K562 (cell line): ENCODE data around the gene POMGNT1. TPM values are rescaled to one million over a fixed set of nuclear protein-coding genes. Genes with fewer than 3 reads are reported as not detected.

Experiments used
- ATAC-seq: fragments of 200-7000 bp; cut with Tn5 transposase; 3 replicates; pipeline ENCODE4 v1.9.1; 2020; ENCODE audit warnings: moderate library complexity
- BruUV-seq: library from RNA; stranded (reverse); fragments of 400-500 nt; replicated peaks from 2 replicates; lab custom pipeline; 2021; lab: Mats Ljungman, UMichigan
- CTCF ChIA-PET: fragments of 300-600 bp; formaldehyde crosslinking; extraction: SDS; loops from one replicate; lab custom pipeline; 2021; ENCODE audit warnings: low intra/inter-chr PET ratio; lab: Yijun Ruan, JAX
- POLR2A ChIA-PET: fragments of 300-600, 350-650 bp; sonication (Branson Sonifier 250); formaldehyde crosslinking; extraction: SDS; loops from one replicate; lab custom pipeline; 2021; ENCODE audit warnings: antibody characterized with exemption, inconsistent platforms; lab: Yijun Ruan, JAX
- DNase-seq, 4 experiments: peaks; one replicate each; pipeline versions ENCODE4 v3.0.0 to v3.0.0-alpha.2; 2011 to 2018; ENCODE audit warnings: low spot score in 3 of 4, mixed read lengths in 3 of 4; ENCODE audit errors: extremely low read depth in 1 of 4
- FAIRE-seq: peaks from 2 replicates; lab custom pipeline; 2011; peaks lifted over from hg19 to GRCh38; lab: Jason Lieb, UNC
- H2AFZ ChIP-seq: 2 replicates; pipeline ENCODE4 v1.6.0; 2011; ENCODE audit warnings: low read depth, low read length, control low read depth, inconsistent platforms
- H3K27ac ChIP-seq: fragments of 200-600 bp; 3 replicates; pipeline ENCODE4 v1.8.0; 2011; ENCODE audit warnings: low read depth, mild to moderate bottlenecking, control low read depth, inconsistent platforms, low read length, moderate library complexity, mixed read lengths; ENCODE audit errors: extremely low read depth
- H3K27me3 ChIP-seq, 2 experiments: fragments of 300-600 bp in 1 of 2; 2 replicates in 1 of 2; 3 replicates in 1 of 2; pipeline versions ENCODE4 v1.6.0 to v1.8.0; 2011; ENCODE audit warnings: inconsistent platforms in 2 of 2, low read length in 2 of 2, mild to moderate bottlenecking in 1 of 2, mixed read lengths in 1 of 2, moderate library complexity in 1 of 2; ENCODE audit not compliant: control insufficient read depth in 2 of 2, insufficient read depth in 2 of 2
- H3K36me3 ChIP-seq: fragments of 300-600 bp; 3 replicates; pipeline ENCODE4 v1.8.0; 2011; ENCODE audit warnings: mild to moderate bottlenecking, low read length, inconsistent platforms; ENCODE audit not compliant: control insufficient read depth, insufficient read depth
- H3K4me1 ChIP-seq, 2 experiments: fragments of 200-600 bp in 1 of 2; replicated peaks in 1 of 2; 2 replicates in 1 of 2; 3 replicates in 1 of 2; pipeline versions ENCODE4 v1.5.1 to v1.8.0; 2011; ENCODE audit warnings: inconsistent platforms in 2 of 2, low read length in 2 of 2, mild to moderate bottlenecking in 1 of 2, mixed read lengths in 1 of 2, moderate library complexity in 1 of 2; ENCODE audit not compliant: control insufficient read depth in 2 of 2, insufficient read depth in 2 of 2
- H3K4me2 ChIP-seq: 2 replicates; pipeline ENCODE4 v1.6.1; 2011; ENCODE audit warnings: low read length, control low read depth, inconsistent platforms, mixed read lengths; ENCODE audit not compliant: insufficient read depth
- H3K4me3 ChIP-seq: fragments of 200-600 bp; sonication (generic), shearing (Covaris generic); 2 replicates; pipeline ENCODE4 v1.5.1; 2016; ENCODE audit warnings: control low read depth, inconsistent platforms
- H3K79me2 ChIP-seq: fragments of 200-600 bp; 3 replicates; pipeline ENCODE4 v1.8.0; 2011; ENCODE audit warnings: low read length, inconsistent platforms; ENCODE audit not compliant: control insufficient read depth, insufficient read depth
- H3K9ac ChIP-seq, 2 experiments: 2 replicates each; pipeline versions ENCODE4 v1.6.0 to v1.6.1; 2011; ENCODE audit warnings: low read depth in 2 of 2, low read length in 2 of 2, control low read depth in 1 of 2, inconsistent platforms in 1 of 2, mild to moderate bottlenecking in 1 of 2, mixed read lengths in 1 of 2; ENCODE audit not compliant: insufficient read depth in 1 of 2
- H3K9me1 ChIP-seq: one replicate; pipeline ENCODE4 v1.6.0; 2011; ENCODE audit warnings: inconsistent platforms, mild to moderate bottlenecking, low read length, moderate library complexity; ENCODE audit not compliant: control insufficient read depth, insufficient read depth
- H3K9me3 ChIP-seq: replicated peaks from 2 replicates; pipeline ENCODE4 v1.5.1; 2011; ENCODE audit warnings: low read depth, low read length, inconsistent platforms; ENCODE audit not compliant: control insufficient read depth, insufficient read depth
- H4K20me1 ChIP-seq: replicated peaks from 2 replicates; pipeline ENCODE4 v1.6.1; 2011; ENCODE audit warnings: low read length, inconsistent platforms, mixed read lengths; ENCODE audit not compliant: control insufficient read depth, insufficient read depth
- CBFA2T3 ChIP-seq: fragments of 450-650 bp; IDR thresholded peaks from 2 replicates; pipeline ENCODE4 v1.6.1; 2017
- CEBPB ChIP-seq: fragments of 450-650 bp; IDR thresholded peaks from 2 replicates; pipeline ENCODE4 v1.6.1; 2016; ENCODE audit warnings: missing genetic modification characterization, missing compliant biosample characterization
- CEBPG ChIP-seq, 3 experiments: fragments of 200-800 bp in 1 of 3; sonication (Bioruptor generic) in 1 of 3; sonication (generic) in 1 of 3; formaldehyde crosslinking in 1 of 3; IDR thresholded peaks in 2 of 3; conservative IDR thresholded peaks in 1 of 3; 2 replicates each; pipeline versions ENCODE4 v1.6.1 to v1.8.0; 2016 to 2022; ENCODE audit warnings: missing compliant biosample characterization in 2 of 3, missing genetic modification characterization in 2 of 3, mild to moderate bottlenecking in 1 of 3, missing genetic modification reagents in 1 of 3
- GTF2E2 ChIP-seq: fragments of 200-800 bp; sonication (Bioruptor generic); IDR thresholded peaks from 2 replicates; pipeline ENCODE4 v1.6.1; 2016; ENCODE audit warnings: missing genetic modification characterization, missing compliant biosample characterization
- NR2C2 ChIP-seq, 2 experiments: fragments of 200-800 bp in 1 of 2; sonication (Bioruptor generic) in 1 of 2; sonication (generic) in 1 of 2; formaldehyde crosslinking in 1 of 2; IDR thresholded peaks; 2 replicates each; pipeline versions ENCODE4 v1.6.1 to v1.8.0; 2016 to 2022; ENCODE audit warnings: mild to moderate bottlenecking in 1 of 2, missing compliant biosample characterization in 1 of 2, missing genetic modification characterization in 1 of 2, missing genetic modification reagents in 1 of 2
- RCOR1 ChIP-seq, 2 experiments: IDR thresholded peaks; 2 replicates each; pipeline ENCODE4 v1.6.1; 2012; ENCODE audit warnings: low read depth in 2 of 2, low read length in 2 of 2, borderline replicate concordance in 1 of 2, improper control_type of control experiment in 1 of 2
- SMARCE1 ChIP-seq: fragments of 450-650 bp; IDR thresholded peaks from 2 replicates; pipeline ENCODE4 v1.7.1; 2016; ENCODE audit warnings: mild to moderate bottlenecking
- WGBS: fragments of 100-300 bp; shearing (Covaris generic); methylation state at CpG from one replicate; pipeline ENCODE4 v1.1.6; 2016; ENCODE audit warnings: low coverage, mixed read lengths; ENCODE audit not compliant: insufficient coverage; ENCODE audit errors: missing lambda C conversion rate; 5-methylcytosine and 5-hydroxymethylcytosine counted together
- in situ Hi-C: fragments of 300-500 bp; cut with MboI; formaldehyde crosslinking; loops from 4 replicates; pipeline ENCODE4 v1.15.0; 2018; ENCODE audit warnings: inconsistent platforms, mixed read lengths
- intact Hi-C: fragments of 100-400 bp; cut with micrococcal nuclease; formaldehyde crosslinking; loops from 2 replicates; pipeline ENCODE4 v1.14.2; 2022
- polyA plus RNA-seq, 8 experiments: library from polyadenylated mRNA; depleted of rRNA in 4 of 8; stranded (reverse) in 5 of 8; unstranded in 3 of 8; fragments of >200 nt; fragmentation: Nextera tagmentation in 2 of 8; fragmentation: Illumina TruSeq in 1 of 8; extraction: Ambion mirVana in 2 of 8; extraction: Trizol in 1 of 8; gene quantifications; 2 replicates each; pipeline versions ENCODE4 v1.2.1 to v1.2.3, GENCODE V29; 2011 to 2014; ENCODE audit warnings: inconsistent platforms in 1 of 8, missing spikeins in 1 of 8
- total RNA-seq, 7 experiments: library from RNA; depleted of rRNA in 6 of 7; stranded (reverse); fragments of >200 nt in 6 of 7; fragmentation: Illumina TruSeq in 2 of 7; extraction: Trizol in 2 of 7; gene quantifications; 2 replicates each; pipeline versions ENCODE4 v1.2.1 to v1.2.3, GENCODE V29; 2011 to 2021; ENCODE audit warnings: low replicate concordance in 1 of 7

Gene POMGNT1
- total and polyA plus RNA-seq, 9 of the 15 experiments (the other 6 are each of a cell fraction or from before 2014, with no cell fraction given): 14.1 to 58.9 (median 37.8) TPM

GRCh38 chr1:46168477-46168876 lies 29.8 kb downstream of the POMGNT1 start:
- no peak for ATAC-seq
- Histone ChIP-seq H3K27ac (no peak overlapping the region), H3K4me3 (no peak overlapping the region), H3K4me1 (peaks cover 6 to 26% of the 10 kb centered on the region in 2 experiments; a peak in 4 of 5 replicates), H4K20me1 (no peaks in the 10 kb centered on the region), H3K27me3 (peaks cover 3 to 23% of the 10 kb centered on the region in 2 experiments; a peak in 4 of 5 replicates), H3K9me3 (no peaks in the 10 kb centered on the region), H3K4me2 (no peak overlapping the region), H3K9me1 (no peaks in the 10 kb centered on the region), H3K9ac (no peak overlapping the region; a peak in 1 of 4 replicates), H3K36me3 (no peaks in the 10 kb centered on the region), H2AFZ (no peak overlapping the region), H3K79me2 (no peaks in the 10 kb centered on the region)
- TF ChIP-seq NR2C2 (CRISPR knock-in tag; IDR thresholded peaks at IDR 0.05) (no peak), NR2C2 (tag; IDR thresholded peaks at IDR 0.05) (0 out of 2 replicates have a peak, but pooled peaks have one; percentile 20), RCOR1 (IDR thresholded peaks at IDR 0.05; ENCODE audit: borderline replicate concordance in 1 of 2, low read depth in 2 of 2, low read length in 2 of 2) (peak in 1 of 2 experiments; percentile 17; a peak in 1 of 4 replicates), CEBPG (CRISPR knock-in tag; IDR thresholded peaks at IDR 0.05) (peak; percentile 56; the same call in 1 of the 2 replicates), CEBPG (tag; conservative IDR thresholded peaks at IDR 0.05 in 1 of 2, IDR thresholded peaks at IDR 0.05 in 1 of 2) (peak in 1 of 2 experiments; percentile 83; a peak in 2 of 4 replicates), CEBPB (peak; percentile 73), GTF2E2 (no peak), SMARCE1 (no peak), CBFA2T3 (peak; percentile 39)
- DNase-seq: no peak
- no TSS peak for BruUV-seq
- in situ Hi-C loops: no loop called here
- intact Hi-C loops: no loop called here
- 0% methylated on average over 1 of the region's 1 CpG for WGBS
- POLR2A ChIA-PET: interaction anchor here (0.6 to 2.4 kb wide), 7 partner anchors 10 to 80 kb away, joined by 3 to 15 read pairs (median 3); no protein-coding TSS in a partner anchor
- CTCF ChIA-PET: no interaction called here
- no peak for FAIRE-seq
